HepG2 (cell line): ENCODE data around the gene ANXA9. TPM values are rescaled to one million over a fixed set of nuclear protein-coding genes. Genes with fewer than 3 reads are reported as not detected.

Experiments
- BCL6 ChIP-seq: IDR thresholded peaks from 2 replicates; pipeline ENCODE4 v1.6.1; 2016; ENCODE audit warnings: missing genetic modification reagents, missing compliant biosample characterization
- ETV5 ChIP-seq: IDR thresholded peaks from 2 replicates; pipeline ENCODE4 v1.6.1; 2018; ENCODE audit warnings: missing biosample characterization, missing genetic modification reagents, inconsistent platforms, borderline replicate concordance
- ETV6 ChIP-seq: sonication (generic); formaldehyde crosslinking; conservative IDR thresholded peaks from 2 replicates; pipeline ENCODE4 v1.4.0; 2020; ENCODE audit warnings: missing genetic modification reagents
- HES4 ChIP-seq: sonication (generic); formaldehyde crosslinking; IDR thresholded peaks from 2 replicates; pipeline ENCODE4 v1.9.0; 2021; ENCODE audit warnings: mild to moderate bottlenecking, missing genetic modification reagents, borderline replicate concordance
- HNRNPUL1 ChIP-seq: fragments of 200-400 bp; formaldehyde crosslinking; IDR thresholded peaks from 2 replicates; pipeline ENCODE4 v1.6.1; 2017; ENCODE audit warnings: low read depth, mild to moderate bottlenecking, low read length, moderate library complexity
- NFKBIZ ChIP-seq: IDR thresholded peaks from 2 replicates; pipeline ENCODE4 v1.6.1; 2018; ENCODE audit warnings: missing genetic modification reagents, missing compliant biosample characterization
- NKX3-1 ChIP-seq: sonication (generic); formaldehyde crosslinking; IDR thresholded peaks from 2 replicates; pipeline ENCODE4 v1.5.0; 2020; ENCODE audit warnings: missing genetic modification reagents
- NR3C1 ChIP-seq: sonication (generic); formaldehyde crosslinking; IDR thresholded peaks from 2 replicates; pipeline ENCODE4 v1.4.0; 2020; ENCODE audit warnings: missing genetic modification reagents
- PAF1 ChIP-seq: IDR thresholded peaks from 2 replicates; pipeline ENCODE4 v1.6.1; 2016; ENCODE audit warnings: missing genetic modification reagents, missing compliant biosample characterization
- PITX1 ChIP-seq: sonication (generic); formaldehyde crosslinking; IDR thresholded peaks from 2 replicates; pipeline ENCODE4 v1.5.1; 2020; ENCODE audit warnings: mild to moderate bottlenecking, missing genetic modification reagents
- RARA ChIP-seq: IDR thresholded peaks from 2 replicates; pipeline ENCODE4 v1.6.1; 2016; ENCODE audit warnings: missing genetic modification reagents, missing compliant biosample characterization
- TGIF2 ChIP-seq: IDR thresholded peaks from 2 replicates; pipeline ENCODE4 v1.6.1; 2016; ENCODE audit warnings: control low read depth, missing compliant biosample characterization
- U2AF1 ChIP-seq: fragments of 200-400 bp; formaldehyde crosslinking; optimal IDR thresholded peaks from 2 replicates; pipeline ENCODE3; 2017; ENCODE audit warnings: mild to moderate bottlenecking, low read depth, low read length
- YEATS2 ChIP-seq: sonication (generic); formaldehyde crosslinking; IDR thresholded peaks from 2 replicates; pipeline ENCODE4 v1.4.0; 2020; ENCODE audit warnings: missing genetic modification reagents, borderline replicate concordance
- ZFP62 ChIP-seq: sonication (generic); formaldehyde crosslinking; IDR thresholded peaks from 2 replicates; pipeline ENCODE4 v1.4.0; 2020; ENCODE audit warnings: missing genetic modification reagents
- ZMYM2 ChIP-seq: sonication (generic); formaldehyde crosslinking; IDR thresholded peaks from 2 replicates; pipeline ENCODE4 v1.8.0; 2022; ENCODE audit warnings: mild to moderate bottlenecking, missing genetic modification reagents
- ZNF253 ChIP-seq: sonication (generic); formaldehyde crosslinking; IDR thresholded peaks from 2 replicates; pipeline ENCODE4 v1.8.0; 2022; ENCODE audit warnings: mild to moderate bottlenecking, missing genetic modification reagents, borderline replicate concordance
- ZNF446 ChIP-seq: sonication (generic); formaldehyde crosslinking; IDR thresholded peaks from 2 replicates; pipeline ENCODE4 v1.5.0; 2020; ENCODE audit warnings: mild to moderate bottlenecking, missing genetic modification reagents
- ZNF563 ChIP-seq: sonication (generic); formaldehyde crosslinking; IDR thresholded peaks from 2 replicates; pipeline ENCODE4 v1.8.0; 2022; ENCODE audit warnings: mild to moderate bottlenecking, moderate library complexity, missing genetic modification reagents
- ZNF614 ChIP-seq: IDR thresholded peaks from 2 replicates; pipeline ENCODE4 v1.6.1; 2018; ENCODE audit warnings: missing biosample characterization, missing genetic modification reagents, inconsistent platforms, borderline replicate concordance
- ZNF629 ChIP-seq: sonication (generic); formaldehyde crosslinking; conservative IDR thresholded peaks from 2 replicates; pipeline ENCODE4 v1.5.0; 2020; ENCODE audit warnings: missing genetic modification reagents
- ZNF7 ChIP-seq: IDR thresholded peaks from 2 replicates; pipeline ENCODE4 v1.6.1; 2016; ENCODE audit warnings: missing biosample characterization, missing genetic modification reagents
- ZNF883 ChIP-seq: sonication (generic); formaldehyde crosslinking; IDR thresholded peaks from 2 replicates; pipeline ENCODE4 v1.5.1; 2020; ENCODE audit warnings: mild to moderate bottlenecking, missing genetic modification reagents; ENCODE audit errors: not compliant biosample characterization
- polyA plus RNA-seq, 8 experiments: library from polyadenylated mRNA; depleted of rRNA in 3 of 8; stranded (reverse) in 7 of 8; unstranded in 1 of 8; fragments of >200 nt; fragmentation: Illumina TruSeq in 4 of 8; extraction: Trizol in 4 of 8; gene quantifications; 2 replicates each; pipeline versions ENCODE4 v1.2.1 to v1.2.3, GENCODE V29; 2011 to 2016; ENCODE audit warnings: low read depth in 4 of 8, missing spikeins in 1 of 8, mixed read lengths in 1 of 8; ENCODE audit not compliant: insufficient read depth in 1 of 8
- total RNA-seq, 5 experiments: library from RNA; depleted of rRNA; stranded (reverse); fragments of >200 nt; fragmentation: Illumina TruSeq; extraction: Trizol; gene quantifications; 2 replicates each; pipeline ENCODE4 v1.2.3, GENCODE V29; 2016; ENCODE audit warnings: low read depth in 1 of 5
- TF ChIP-seq, protein P1 (sequence below): sonication (generic); formaldehyde crosslinking; IDR thresholded peaks from 2 replicates; pipeline ENCODE4 v1.4.0; 2020; ENCODE audit warnings: missing genetic modification reagents
- TF ChIP-seq, protein P2 (sequence below): IDR thresholded peaks from 2 replicates; pipeline ENCODE4 v1.6.1; 2016; ENCODE audit warnings: missing biosample characterization, missing genetic modification reagents, low read depth
- TF ChIP-seq, protein P3 (sequence below): IDR thresholded peaks from 2 replicates; pipeline ENCODE4 v1.6.1; 2016; ENCODE audit warnings: mild to moderate bottlenecking, missing biosample characterization, missing genetic modification reagents
- TF ChIP-seq, protein P4 (sequence below): sonication (generic); formaldehyde crosslinking; IDR thresholded peaks from 2 replicates; pipeline ENCODE4 v1.4.0; 2020; ENCODE audit warnings: missing genetic modification reagents

The ANXA9 gene
- total and polyA plus RNA-seq, 2 of the 13 experiments (the other 11 are each of a cell fraction or from before 2014, with no cell fraction given) = 13.3 to 23.9 TPM

DNA sequence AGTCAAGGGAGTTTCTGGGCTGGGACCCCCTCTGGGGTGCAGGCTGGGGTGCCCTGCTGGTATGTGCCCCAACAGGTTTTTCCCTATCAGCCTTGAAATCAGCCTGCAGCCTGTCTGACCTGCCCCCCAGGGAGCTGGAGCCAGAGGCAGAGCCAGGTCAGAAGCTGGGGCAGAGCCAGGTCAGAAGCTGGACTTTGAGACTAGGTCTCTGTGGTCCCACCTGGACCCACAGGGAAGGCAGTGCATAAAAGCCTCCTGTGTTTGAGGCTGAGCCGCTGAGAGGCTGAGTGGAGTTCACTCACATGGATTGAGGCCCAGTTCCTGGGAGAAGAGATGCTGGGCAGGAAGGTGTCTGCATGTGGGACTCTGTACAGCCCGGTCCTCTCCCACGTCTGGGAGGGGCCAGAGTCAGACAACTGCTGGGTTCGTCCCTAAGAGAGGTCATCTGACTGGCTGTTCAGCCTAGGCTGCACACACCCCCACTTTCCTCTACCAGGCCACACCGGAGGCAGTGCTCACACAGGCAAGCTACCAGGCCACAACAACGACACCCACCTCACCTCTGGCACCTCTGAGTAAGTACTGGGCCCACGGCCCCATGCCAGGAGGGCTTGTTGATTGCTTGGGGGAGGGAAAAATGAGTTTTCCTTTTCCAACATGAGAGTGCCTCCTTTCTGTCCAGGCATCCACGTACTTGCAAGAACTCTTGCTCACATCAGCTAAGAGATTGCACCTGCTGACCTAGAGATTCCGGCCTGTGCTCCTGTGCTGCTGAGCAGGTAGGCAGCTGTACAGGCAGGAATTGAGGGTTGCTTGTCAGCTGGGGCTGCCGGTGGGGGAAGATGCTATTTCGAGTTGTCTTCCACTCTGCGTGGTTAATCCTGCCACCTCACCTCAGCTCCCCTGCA is at the start of gene ANXA9 (continued):
- peak; percentile 43; the same call in 1 of the 2 replicates for TF ChIP-seq ZNF614
- TF ChIP-seq ZNF629 (CRISPR knock-in tag) = peak; percentile 44
- peak; percentile 60 for TF ChIP-seq TGIF2 (CRISPR knock-in tag)
- TF ChIP-seq NFKBIZ (CRISPR knock-in tag) = 0 out of 2 replicates have a peak, but pooled peaks have one; percentile 34
- peak; percentile 73 for TF ChIP-seq ETV5 (CRISPR knock-in tag)
- TF ChIP-seq, protein P1, sequence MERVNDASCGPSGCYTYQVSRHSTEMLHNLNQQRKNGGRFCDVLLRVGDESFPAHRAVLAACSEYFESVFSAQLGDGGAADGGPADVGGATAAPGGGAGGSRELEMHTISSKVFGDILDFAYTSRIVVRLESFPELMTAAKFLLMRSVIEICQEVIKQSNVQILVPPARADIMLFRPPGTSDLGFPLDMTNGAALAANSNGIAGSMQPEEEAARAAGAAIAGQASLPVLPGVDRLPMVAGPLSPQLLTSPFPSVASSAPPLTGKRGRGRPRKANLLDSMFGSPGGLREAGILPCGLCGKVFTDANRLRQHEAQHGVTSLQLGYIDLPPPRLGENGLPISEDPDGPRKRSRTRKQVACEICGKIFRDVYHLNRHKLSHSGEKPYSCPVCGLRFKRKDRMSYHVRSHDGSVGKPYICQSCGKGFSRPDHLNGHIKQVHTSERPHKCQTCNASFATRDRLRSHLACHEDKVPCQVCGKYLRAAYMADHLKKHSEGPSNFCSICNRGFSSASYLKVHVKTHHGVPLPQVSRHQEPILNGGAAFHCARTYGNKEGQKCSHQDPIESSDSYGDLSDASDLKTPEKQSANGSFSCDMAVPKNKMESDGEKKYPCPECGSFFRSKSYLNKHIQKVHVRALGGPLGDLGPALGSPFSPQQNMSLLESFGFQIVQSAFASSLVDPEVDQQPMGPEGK (CRISPR knock-in tag) = peak; percentile 92
- TF ChIP-seq, protein P2, sequence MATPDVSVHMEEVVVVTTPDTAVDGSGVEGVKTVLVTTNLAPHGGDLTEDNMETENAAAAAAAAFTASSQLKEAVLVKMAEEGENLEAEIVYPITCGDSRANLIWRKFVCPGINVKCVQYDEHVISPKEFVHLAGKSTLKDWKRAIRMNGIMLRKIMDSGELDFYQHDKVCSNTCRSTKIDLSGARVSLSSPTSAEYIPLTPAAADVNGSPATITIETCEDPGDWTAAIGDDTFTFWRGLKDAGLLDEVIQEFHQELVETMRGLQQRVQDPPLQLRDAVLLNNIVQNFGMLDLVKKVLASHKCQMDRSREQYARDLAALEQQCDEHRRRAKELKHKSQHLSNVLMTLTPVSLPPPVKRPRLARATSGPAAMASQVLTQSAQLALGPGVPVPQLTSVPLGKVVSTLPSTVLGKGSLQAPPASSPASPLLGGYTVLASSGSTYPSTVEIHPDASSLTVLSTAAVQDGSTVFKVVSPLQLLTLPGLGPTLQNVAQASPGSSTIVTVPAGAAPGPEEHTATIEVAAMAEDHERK (CRISPR knock-in tag) = no peak
- no peak for TF ChIP-seq ZNF7 (CRISPR knock-in tag)
- TF ChIP-seq ZNF563 (CRISPR knock-in tag) = 0 out of 2 replicates have a peak, but pooled peaks have one; percentile 63
- peak; percentile 74 for TF ChIP-seq BCL6
- TF ChIP-seq U2AF1 = no peak
- no peak for TF ChIP-seq ETV6
- no peak for TF ChIP-seq ZNF446 (CRISPR knock-in tag)
- TF ChIP-seq ZMYM2 (CRISPR knock-in tag) = peak; percentile 94
- TF ChIP-seq ZFP62 (CRISPR knock-in tag) = no peak
- no peak for TF ChIP-seq NKX3-1 (CRISPR knock-in tag)
- no peak for TF ChIP-seq HNRNPUL1
- peak; percentile 21 for TF ChIP-seq ZNF883
- no peak for TF ChIP-seq NR3C1
- TF ChIP-seq PAF1 (CRISPR knock-in tag) = no peak
- peak; percentile 76; the same call in 1 of the 2 replicates for TF ChIP-seq HES4 (CRISPR knock-in tag)
- TF ChIP-seq RARA (CRISPR knock-in tag) = peak; percentile 93
- no peak for TF ChIP-seq ZNF253 (CRISPR knock-in tag)
- TF ChIP-seq, protein P3, sequence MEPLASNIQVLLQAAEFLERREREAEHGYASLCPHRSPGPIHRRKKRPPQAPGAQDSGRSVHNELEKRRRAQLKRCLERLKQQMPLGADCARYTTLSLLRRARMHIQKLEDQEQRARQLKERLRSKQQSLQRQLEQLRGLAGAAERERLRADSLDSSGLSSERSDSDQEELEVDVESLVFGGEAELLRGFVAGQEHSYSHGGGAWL = peak; percentile 41; the same call in 1 of the 2 replicates
- peak; percentile 60; the same call in 1 of the 2 replicates for TF ChIP-seq PITX1 (CRISPR knock-in tag)
- TF ChIP-seq, protein P4, sequence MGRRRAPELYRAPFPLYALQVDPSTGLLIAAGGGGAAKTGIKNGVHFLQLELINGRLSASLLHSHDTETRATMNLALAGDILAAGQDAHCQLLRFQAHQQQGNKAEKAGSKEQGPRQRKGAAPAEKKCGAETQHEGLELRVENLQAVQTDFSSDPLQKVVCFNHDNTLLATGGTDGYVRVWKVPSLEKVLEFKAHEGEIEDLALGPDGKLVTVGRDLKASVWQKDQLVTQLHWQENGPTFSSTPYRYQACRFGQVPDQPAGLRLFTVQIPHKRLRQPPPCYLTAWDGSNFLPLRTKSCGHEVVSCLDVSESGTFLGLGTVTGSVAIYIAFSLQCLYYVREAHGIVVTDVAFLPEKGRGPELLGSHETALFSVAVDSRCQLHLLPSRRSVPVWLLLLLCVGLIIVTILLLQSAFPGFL (CRISPR knock-in tag) = no peak
- peak; percentile 33; the same call in 1 of the 2 replicates for TF ChIP-seq YEATS2
